Progenitor cell of endocrine pancreas (in vitro differentiated cells): Measurements from ENCODE around the gene GARS1. TPM values are rescaled to one million over a fixed set of nuclear protein-coding genes. Genes with fewer than 3 reads are reported as not detected.

Experiments
- DNase-seq: peaks from one replicate; pipeline ENCODE4 v3.0.0; 2021; ENCODE audit warnings: low spot score; ENCODE audit not compliant: unreplicated experiment
- H3K27ac Mint-ChIP-seq: 2 replicates; pipeline ENCODE4 v1.8.0; 2021; ENCODE audit warnings: mild to moderate bottlenecking, moderate library complexity, mixed read lengths
- H3K27me3 Mint-ChIP-seq: 2 replicates; pipeline ENCODE4 v1.8.0; 2021; ENCODE audit warnings: mixed read lengths
- H3K36me3 Mint-ChIP-seq: 2 replicates; pipeline ENCODE4 v1.8.0; 2022; ENCODE audit warnings: mixed read lengths; ENCODE audit not compliant: insufficient read depth
- H3K4me1 Mint-ChIP-seq: 2 replicates; pipeline ENCODE4 v1.8.0; 2021; ENCODE audit warnings: low read depth, mixed read lengths
- H3K4me3 Mint-ChIP-seq: 2 replicates; pipeline ENCODE4 v1.8.0; 2021; ENCODE audit warnings: low read depth, mild to moderate bottlenecking, moderate library complexity, mixed read lengths
- H3K9me3 Mint-ChIP-seq: 2 replicates; pipeline ENCODE4 v1.8.0; 2021; ENCODE audit warnings: low read depth, mixed read lengths
- CTCF ChIP-seq: fragments of 200-600 bp; sonication (generic); IDR thresholded peaks from one replicate; pipeline ENCODE4 v1.5.0; 2021; ENCODE audit warnings: antibody characterized with exemption, mild to moderate bottlenecking; ENCODE audit not compliant: unreplicated experiment
- total RNA-seq: library from RNA; stranded (reverse); gene quantifications from 2 replicates; pipeline ENCODE4 v1.2.1, GENCODE V29; 2021

The GARS1 gene
- total RNA-seq, 1 donor from 2014 or later: 117 TPM

GRCh38 chr7:30625283-30625682, 30.6 kb downstream of the GARS1 start:
- Mint-ChIP-seq H3K27ac (no peak overlapping the region), H3K4me3 (no peak overlapping the region), H3K36me3 (peaks cover 41% of the 10 kb centered on the region), H3K27me3 (no peaks in the 10 kb centered on the region), H3K4me1 (no peaks in the 10 kb centered on the region), H3K9me3 (no peaks in the 10 kb centered on the region)
- TF ChIP-seq CTCF: peak; percentile 21
- DNase-seq: no peak

- Mint-ChIP-seq H3K9me3 (no peaks in the 10 kb centered on the region), H3K36me3 (peaks cover 37% of the 10 kb centered on the region), H3K27me3 (no peaks in the 10 kb centered on the region), H3K27ac (no peak overlapping the region), H3K4me1 (no peaks in the 10 kb centered on the region), H3K4me3 (no peak overlapping the region)
- DNase-seq: no peak
- TF ChIP-seq CTCF: no peak
Observed at GRCh38 chr7:30627026-30627425, 32.3 kb downstream of the GARS1 start.

- Mint-ChIP-seq H3K27me3 (no peaks in the 10 kb centered on the region), H3K4me3 (no peak overlapping the region), H3K4me1 (peaks cover 16% of the 10 kb centered on the region), H3K9me3 (no peaks in the 10 kb centered on the region), H3K36me3 (peaks cover 33% of the 10 kb centered on the region), H3K27ac (no peak overlapping the region)
- DNase-seq: no peak
- no peak for TF ChIP-seq CTCF
Observed at GRCh38 chr7:30630986-30631385, 36.3 kb downstream of the GARS1 start.

- Mint-ChIP-seq H3K9me3 (no peaks in the 10 kb centered on the region), H3K27ac (no peak overlapping the region), H3K36me3 (peaks cover 31% of the 10 kb centered on the region), H3K27me3 (no peaks in the 10 kb centered on the region), H3K4me3 (no peak overlapping the region), H3K4me1 (peaks cover 16% of the 10 kb centered on the region)
- no peak for DNase-seq
- TF ChIP-seq CTCF: no peak
Observed at GRCh38 chr7:30633223-30633622, 38.5 kb downstream of the GARS1 start.

GRCh38 chr7:30634193-30634626, 39.5 kb downstream of the GARS1 start:
- peaks cover 27% of the 10 kb centered on the region for H3K36me3 Mint-ChIP-seq
- TF ChIP-seq CTCF: no peak
- no peaks in the 10 kb centered on the region for H3K27me3 Mint-ChIP-seq
- H3K4me3 Mint-ChIP-seq: no peak overlapping the region
- no peak for DNase-seq
- peak overlapping the region; percentile 41 for H3K27ac Mint-ChIP-seq
- H3K9me3 Mint-ChIP-seq: no peaks in the 10 kb centered on the region
- peaks cover 16% of the 10 kb centered on the region for H3K4me1 Mint-ChIP-seq
